Stimulated activated CD8-positive, alpha-beta memory T cell treated with anti-CD3 and anti-CD28 coated beads, Interleukin-7, amount 100 ng/mL, for 24 hours (primary cell): ENCODE results near the gene ANKRD36C.
"Not testable (repeated sequence)": the region's sequence is repeated elsewhere in the genome, so short reads cannot be mapped to it uniquely, and the experiment has no call there.

ENCODE experiments used
- DNase-seq: peaks from one replicate; pipeline ENCODE4 v3.0.0-alpha.2; 2020; ENCODE audit warnings: low read depth

Gene ANKRD36C

GRCh38 chr2:95991351-95992094 lies at the start of gene ANKRD36C:
Gene ANKRD36C, minus strand, starts transcription at chr2:95991824. Its CDS starts 116 bp downstream, at chr2:95991708.
- not testable (repeated sequence) for DNase-seq

GRCh38 chr2:96035554-96035953 lies 43.9 kb upstream of the ANKRD36C start:
- DNase-seq = not testable (repeated sequence)

GRCh38 chr2:96034792-96035191 lies 43.2 kb upstream of the ANKRD36C start, which contains the start of gene GPAT2:
Gene GPAT2, minus strand, starts transcription at chr2:96034916. Its CDS starts 2,557 bp downstream, at chr2:96032359.
- DNase-seq = not testable (repeated sequence)

GRCh38 chr2:96033997-96034396 lies 42.4 kb upstream of the ANKRD36C start:
- DNase-seq = not testable (repeated sequence)

- DNase-seq = not testable (repeated sequence)
Observed at GRCh38 chr2:96027725-96028325, 36.2 kb upstream of the ANKRD36C start.

- not testable (repeated sequence) for DNase-seq
Observed at GRCh38 chr2:96025755-96026154, 34.1 kb upstream of the ANKRD36C start.

GRCh38 chr2:96025194-96025492 lies 33.5 kb upstream of the ANKRD36C start:
- no peak for DNase-seq

- DNase-seq = no peak
Observed at GRCh38 chr2:96024336-96025193, 32.9 kb upstream of the ANKRD36C start.

- DNase-seq = not testable (repeated sequence)
Observed at GRCh38 chr2:96023701-96024100, 32.1 kb upstream of the ANKRD36C start.

- peak; percentile 33 for DNase-seq
Observed at GRCh38 chr2:96022701-96023447, 31.2 kb upstream of the ANKRD36C start.

- not testable (repeated sequence) for DNase-seq
Observed at GRCh38 chr2:96022126-96022525, 30.5 kb upstream of the ANKRD36C start.

- DNase-seq = not testable (repeated sequence)
Observed at GRCh38 chr2:96021142-96021541, 29.5 kb upstream of the ANKRD36C start.

GRCh38 chr2:96019909-96020590 lies 28.4 kb upstream of the ANKRD36C start:
- DNase-seq = not testable (repeated sequence)

GRCh38 chr2:96016321-96016720 lies 24.7 kb upstream of the ANKRD36C start:
- DNase-seq = not testable (repeated sequence)

- DNase-seq = not testable (repeated sequence)
Observed at GRCh38 chr2:96012792-96013264, 21.2 kb upstream of the ANKRD36C start.

- not testable (repeated sequence) for DNase-seq
Observed at GRCh38 chr2:96012086-96012791, 20.6 kb upstream of the ANKRD36C start.

GRCh38 chr2:96011129-96011455 lies 19.5 kb upstream of the ANKRD36C start:
- not testable (repeated sequence) for DNase-seq

GRCh38 chr2:96010320-96011128 lies 18.9 kb upstream of the ANKRD36C start:
- DNase-seq = peak; percentile 95

GRCh38 chr2:96009833-96010232 lies 18.2 kb upstream of the ANKRD36C start:
- DNase-seq = not testable (repeated sequence)

GRCh38 chr2:96008051-96008450 lies 16.4 kb upstream of the ANKRD36C start:
- not testable (repeated sequence) for DNase-seq
